HG03103 (cell line): Measurements from ENCODE around the gene HDAC4.

Source experiments
- ATAC-seq: cut with Tn5 transposase; IDR thresholded peaks from one replicate; pipeline ENCODE4 v1.9.1; 2021; ENCODE audit warnings: low read depth; ENCODE audit not compliant: unreplicated experiment

HDAC4 gene

GRCh38 chr2:239329972-239330572 lies 70.7 kb downstream of the HDAC4 start:
- ATAC-seq: no peak

GRCh38 chr2:239329284-239329971 lies 71.4 kb downstream of the HDAC4 start:
- ATAC-seq: no peak

GRCh38 chr2:239328351-239329191 lies 72.2 kb downstream of the HDAC4 start:
- no peak for ATAC-seq

- ATAC-seq: no peak
Measured at GRCh38 chr2:239327536-239328350, 73.1 kb downstream of the HDAC4 start.

GRCh38 chr2:239326831-239327535 lies 73.8 kb downstream of the HDAC4 start:
- no peak for ATAC-seq

GRCh38 chr2:239324456-239324855 lies 76.4 kb downstream of the HDAC4 start:
- ATAC-seq: no peak

GRCh38 chr2:239323447-239323846 lies 77.4 kb downstream of the HDAC4 start:
- ATAC-seq: no peak

- no peak for ATAC-seq
Measured at GRCh38 chr2:239322416-239323086, 78.3 kb downstream of the HDAC4 start.

- ATAC-seq: no peak
Measured at GRCh38 chr2:239321596-239322415, 79.0 kb downstream of the HDAC4 start.

- no peak for ATAC-seq
Measured at GRCh38 chr2:239318790-239319661, 81.8 kb downstream of the HDAC4 start.

- no peak for ATAC-seq
Measured at GRCh38 chr2:239318151-239318611, 82.6 kb downstream of the HDAC4 start.

GRCh38 chr2:239316562-239317465 lies 84.0 kb downstream of the HDAC4 start:
- no peak for ATAC-seq

- no peak for ATAC-seq
Measured at GRCh38 chr2:239315308-239315707, 85.5 kb downstream of the HDAC4 start.

- ATAC-seq: no peak
Measured at GRCh38 chr2:239313776-239314175, 87.0 kb downstream of the HDAC4 start.

GRCh38 chr2:239312741-239313667 lies 87.8 kb downstream of the HDAC4 start:
- no peak for ATAC-seq

- no peak for ATAC-seq
Measured at GRCh38 chr2:239312081-239312511, 88.7 kb downstream of the HDAC4 start.
